Astrocyte (in vitro differentiated cells and primary cell): ENCODE measurements around the gene PLN. TPM values are rescaled to one million over a fixed set of nuclear protein-coding genes. Genes with fewer than 3 reads are reported as not detected.

Experiments
- DNase-seq: peaks from one replicate; pipeline ENCODE4 v3.0.0-alpha.2; 2010; ENCODE audit warnings: low read depth
- FAIRE-seq: peaks from 2 replicates; lab custom pipeline; 2011; peaks lifted over from hg19 to GRCh38; lab: Jason Lieb, UNC
- H2AFZ ChIP-seq: 2 replicates; pipeline ENCODE4 v1.6.0; 2012; ENCODE audit warnings: low read depth, low read length, inconsistent platforms
- H3K27ac ChIP-seq: 2 replicates; pipeline ENCODE4 v1.5.1; 2011; ENCODE audit warnings: low read depth, low read length, inconsistent platforms
- H3K27me3 ChIP-seq: 2 replicates; pipeline ENCODE4 v1.6.0; 2011; ENCODE audit warnings: low read length, inconsistent platforms; ENCODE audit not compliant: insufficient read depth
- H3K36me3 ChIP-seq: 2 replicates; pipeline ENCODE4 v1.5.1; 2011; ENCODE audit warnings: low read length, inconsistent platforms; ENCODE audit not compliant: insufficient read depth
- H3K4me1 ChIP-seq: 2 replicates; pipeline ENCODE4 v1.5.1; 2011; ENCODE audit warnings: low read length, inconsistent platforms; ENCODE audit not compliant: insufficient read depth
- H3K4me2 ChIP-seq: 2 replicates; pipeline ENCODE4 v1.6.0; 2012; ENCODE audit warnings: low read length, inconsistent platforms
- H3K4me3 ChIP-seq: 2 replicates; pipeline ENCODE4 v1.5.1; 2011; ENCODE audit warnings: low read depth, mild to moderate bottlenecking, low read length, inconsistent platforms; ENCODE audit not compliant: insufficient read depth
- H3K79me2 ChIP-seq: 2 replicates; pipeline ENCODE4 v1.6.0; 2012; ENCODE audit warnings: mild to moderate bottlenecking, low read length, inconsistent platforms; ENCODE audit not compliant: insufficient read depth
- H3K9ac ChIP-seq: 2 replicates; pipeline ENCODE4 v1.6.0; 2012; ENCODE audit warnings: mild to moderate bottlenecking, low read length, inconsistent platforms
- H3K9me3 ChIP-seq: 2 replicates; pipeline ENCODE4 v1.5.1; 2012; ENCODE audit warnings: low read depth, mild to moderate bottlenecking, low read length, inconsistent platforms; ENCODE audit not compliant: insufficient read depth
- H4K20me1 ChIP-seq: 2 replicates; pipeline ENCODE4 v1.6.0; 2012; ENCODE audit warnings: low read length, inconsistent platforms; ENCODE audit not compliant: insufficient read depth
- H3K27ac Mint-ChIP-seq: one replicate; pipeline ENCODE4 v1.8.0; 2021; ENCODE audit warnings: mild to moderate bottlenecking, mixed read lengths; ENCODE audit not compliant: unreplicated experiment
- H3K27me3 Mint-ChIP-seq: one replicate; pipeline ENCODE4 v1.8.0; 2021; ENCODE audit warnings: low read depth, mixed read lengths; ENCODE audit not compliant: unreplicated experiment
- H3K36me3 Mint-ChIP-seq: one replicate; pipeline ENCODE4 v1.8.0; 2021; ENCODE audit warnings: low read depth, mixed read lengths; ENCODE audit not compliant: unreplicated experiment
- H3K4me1 Mint-ChIP-seq: one replicate; pipeline ENCODE4 v1.8.0; 2021; ENCODE audit warnings: low read depth, mixed read lengths; ENCODE audit not compliant: unreplicated experiment
- H3K4me3 Mint-ChIP-seq: one replicate; pipeline ENCODE4 v1.8.0; 2021; ENCODE audit warnings: mild to moderate bottlenecking, moderate library complexity, mixed read lengths; ENCODE audit not compliant: unreplicated experiment
- H3K9me3 Mint-ChIP-seq: one replicate; pipeline ENCODE4 v1.8.0; 2021; ENCODE audit warnings: mild to moderate bottlenecking, mixed read lengths; ENCODE audit not compliant: unreplicated experiment
- CTCF ChIP-seq: IDR thresholded peaks from 2 replicates; pipeline ENCODE4 v1.5.1; 2011; ENCODE audit warnings: low read depth, mild to moderate bottlenecking, inconsistent platforms, low read length, moderate library complexity; ENCODE audit not compliant: insufficient read depth
- EZH2 ChIP-seq: IDR thresholded peaks from 2 replicates; pipeline ENCODE4 v1.6.1; 2012; ENCODE audit warnings: mild to moderate bottlenecking, low read length, inconsistent platforms; ENCODE audit not compliant: insufficient read depth
- total RNA-seq: library from RNA; stranded (reverse); gene quantifications from 2 replicates; pipeline ENCODE4 v1.2.1, GENCODE V29; 2021

The PLN gene
- total RNA-seq, 1 donor from 2014 or later = not detected

DNA sequence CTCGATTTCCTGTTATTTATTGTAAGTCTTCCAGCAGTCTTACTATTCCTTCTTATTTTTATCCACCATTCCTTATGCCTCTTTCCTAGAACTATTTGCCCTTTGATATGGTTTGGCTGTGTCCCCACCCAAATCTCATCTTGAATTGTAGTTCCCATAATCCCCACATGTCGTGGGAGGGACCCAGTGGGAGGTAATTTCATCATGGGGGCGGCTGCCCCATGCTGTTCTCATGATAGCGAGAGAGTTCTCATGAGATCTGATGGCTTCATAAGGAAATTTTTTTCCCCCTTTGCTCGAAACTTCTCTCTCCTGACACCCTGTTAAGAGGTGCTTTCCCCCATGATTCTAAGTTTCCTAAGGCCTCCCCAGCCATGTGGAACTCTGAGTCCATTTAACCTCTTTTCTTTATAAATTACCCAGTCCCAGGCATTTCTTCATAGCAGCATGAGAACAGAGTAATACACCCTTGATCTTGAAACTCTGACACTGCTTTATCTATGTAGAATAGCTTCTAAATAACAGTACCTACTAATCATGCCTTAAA, 48.8 kb downstream of the PLN start:
- no peak overlapping the region for H3K27ac Mint-ChIP-seq
- Histone ChIP-seq H3K27ac (no peak overlapping the region), H3K4me2 (no peak overlapping the region), H3K79me2 (peaks cover 72% of the 10 kb centered on the region), H3K9ac (no peak overlapping the region), H4K20me1 (peaks cover 24% of the 10 kb centered on the region), H3K27me3 (no peaks in the 10 kb centered on the region), H3K4me1 (no peaks in the 10 kb centered on the region), H3K36me3 (no peaks in the 10 kb centered on the region), H3K4me3 (no peak overlapping the region), H2AFZ (no peak overlapping the region), H3K9me3 (no peaks in the 10 kb centered on the region)
- H3K4me3 Mint-ChIP-seq = peak overlapping the region; percentile 25
- no peak for TF ChIP-seq CTCF
- TF ChIP-seq EZH2 = no peak
- peaks cover 14% of the 10 kb centered on the region for H3K4me1 Mint-ChIP-seq
- no peaks in the 10 kb centered on the region for H3K27me3 Mint-ChIP-seq
- H3K9me3 Mint-ChIP-seq = no peaks in the 10 kb centered on the region
- FAIRE-seq (no peak), DNase-seq (no peak)
- peaks cover 3% of the 10 kb centered on the region for H3K36me3 Mint-ChIP-seq

DNA sequence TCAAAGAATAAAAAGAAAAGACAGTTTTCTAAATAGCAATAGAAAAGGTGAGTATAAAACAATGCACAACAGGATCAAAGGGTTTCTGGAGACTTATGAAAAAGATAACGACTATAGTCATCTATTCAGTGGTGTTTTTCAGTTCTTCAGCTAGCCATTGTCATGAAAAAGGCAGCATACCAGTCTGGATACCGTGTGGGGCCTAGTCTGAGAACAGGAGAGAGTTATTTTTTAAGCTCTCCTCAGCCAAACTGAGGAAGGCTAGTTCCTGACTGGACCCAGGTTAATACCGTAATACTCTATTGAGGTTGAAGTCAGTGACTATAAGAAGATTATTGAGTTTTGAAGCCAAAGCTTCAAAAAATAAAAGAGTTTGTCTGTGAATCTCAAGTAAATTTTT, 49.5 kb downstream of the PLN start:
- Mint-ChIP-seq H3K27ac (no peak overlapping the region), H3K36me3 (peaks cover 6% of the 10 kb centered on the region), H3K4me3 (no peak overlapping the region), H3K9me3 (peaks cover 3% of the 10 kb centered on the region), H3K4me1 (peaks cover 14% of the 10 kb centered on the region), H3K27me3 (no peaks in the 10 kb centered on the region)
- Histone ChIP-seq H3K79me2 (peaks cover 73% of the 10 kb centered on the region), H3K4me2 (no peak overlapping the region), H2AFZ (no peak overlapping the region), H4K20me1 (peaks cover 32% of the 10 kb centered on the region), H3K36me3 (no peaks in the 10 kb centered on the region), H3K27me3 (no peaks in the 10 kb centered on the region), H3K9ac (no peak overlapping the region), H3K4me1 (no peaks in the 10 kb centered on the region), H3K4me3 (no peak overlapping the region), H3K9me3 (no peaks in the 10 kb centered on the region), H3K27ac (no peak overlapping the region)
- no peak for TF ChIP-seq EZH2
- no peak for TF ChIP-seq CTCF
- DNase-seq (no peak), FAIRE-seq (no peak)

DNA sequence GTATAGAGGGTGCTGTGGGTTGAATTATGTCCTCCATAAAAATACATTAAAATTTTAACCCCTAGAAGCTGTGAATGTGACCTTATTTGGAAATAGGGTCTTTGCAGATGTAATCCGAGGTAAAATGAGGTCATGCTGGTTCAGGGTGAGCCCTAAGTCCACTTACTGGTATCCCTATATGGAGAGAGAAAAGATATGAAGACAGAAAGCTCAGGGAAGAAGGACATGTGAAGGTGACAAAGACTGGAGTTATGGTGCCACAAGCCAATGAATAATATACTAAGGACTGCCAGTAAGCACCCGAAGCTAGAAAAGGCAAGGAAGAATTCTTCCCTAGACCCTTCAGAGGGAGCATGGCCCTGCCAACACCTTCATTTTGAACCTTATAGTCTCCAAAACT, 50.2 kb downstream of the PLN start:
- H3K4me2 ChIP-seq = no peak overlapping the region
- no peak overlapping the region for H3K9ac ChIP-seq
- H3K79me2 ChIP-seq = peaks cover 68% of the 10 kb centered on the region
- peaks cover 14% of the 10 kb centered on the region for H3K4me1 Mint-ChIP-seq
- TF ChIP-seq EZH2 (no peak), CTCF (no peak)
- no peak overlapping the region for H2AFZ ChIP-seq
- H3K4me3 ChIP-seq = no peak overlapping the region
- DNase-seq (no peak), FAIRE-seq (no peak)
- no peak overlapping the region for H3K27ac ChIP-seq
- H3K9me3 Mint-ChIP-seq = peaks cover 5% of the 10 kb centered on the region
- no peak overlapping the region for H3K4me3 Mint-ChIP-seq
- H3K27me3 ChIP-seq = no peaks in the 10 kb centered on the region
- no peaks in the 10 kb centered on the region for H3K9me3 ChIP-seq
- H4K20me1 ChIP-seq = peaks cover 30% of the 10 kb centered on the region
- no peaks in the 10 kb centered on the region for H3K36me3 ChIP-seq
- no peak overlapping the region for H3K27ac Mint-ChIP-seq
- H3K27me3 Mint-ChIP-seq = no peaks in the 10 kb centered on the region
- peaks cover 8% of the 10 kb centered on the region for H3K36me3 Mint-ChIP-seq
- H3K4me1 ChIP-seq = no peaks in the 10 kb centered on the region
